K562 (cell line): ENCODE data around the gene TFCP2. TPM values are rescaled to one million over a fixed set of nuclear protein-coding genes. Genes with fewer than 3 reads are reported as not detected.

Experiments
- ATAC-seq: fragments of 200-7000 bp; cut with Tn5 transposase; 3 replicates; pipeline ENCODE4 v1.9.1; 2020; ENCODE audit warnings: moderate library complexity
- BruUV-seq: library from RNA; stranded (reverse); fragments of 400-500 nt; replicated peaks from 2 replicates; lab custom pipeline; 2021; lab: Mats Ljungman, UMichigan
- CTCF ChIA-PET: fragments of 300-600 bp; formaldehyde crosslinking; extraction: SDS; loops from one replicate; lab custom pipeline; 2021; ENCODE audit warnings: low intra/inter-chr PET ratio; lab: Yijun Ruan, JAX
- POLR2A ChIA-PET: fragments of 300-600, 350-650 bp; sonication (Branson Sonifier 250); formaldehyde crosslinking; extraction: SDS; loops from one replicate; lab custom pipeline; 2021; ENCODE audit warnings: antibody characterized with exemption, inconsistent platforms; lab: Yijun Ruan, JAX
- DNase-seq, 4 experiments: peaks; one replicate each; pipeline versions ENCODE4 v3.0.0 to v3.0.0-alpha.2; 2011 to 2018; ENCODE audit warnings: low spot score in 3 of 4, mixed read lengths in 3 of 4; ENCODE audit errors: extremely low read depth in 1 of 4
- FAIRE-seq: peaks from 2 replicates; lab custom pipeline; 2011; peaks lifted over from hg19 to GRCh38; lab: Jason Lieb, UNC
- H2AFZ ChIP-seq: 2 replicates; pipeline ENCODE4 v1.6.0; 2011; ENCODE audit warnings: low read depth, low read length, control low read depth, inconsistent platforms
- H3K27ac ChIP-seq: fragments of 200-600 bp; 3 replicates; pipeline ENCODE4 v1.8.0; 2011; ENCODE audit warnings: low read depth, mild to moderate bottlenecking, control low read depth, inconsistent platforms, low read length, moderate library complexity, mixed read lengths; ENCODE audit errors: extremely low read depth
- H3K27me3 ChIP-seq, 2 experiments: fragments of 300-600 bp in 1 of 2; 2 replicates in 1 of 2; 3 replicates in 1 of 2; pipeline versions ENCODE4 v1.6.0 to v1.8.0; 2011; ENCODE audit warnings: inconsistent platforms in 2 of 2, low read length in 2 of 2, mild to moderate bottlenecking in 1 of 2, mixed read lengths in 1 of 2, moderate library complexity in 1 of 2; ENCODE audit not compliant: control insufficient read depth in 2 of 2, insufficient read depth in 2 of 2
- H3K36me3 ChIP-seq: fragments of 300-600 bp; 3 replicates; pipeline ENCODE4 v1.8.0; 2011; ENCODE audit warnings: mild to moderate bottlenecking, low read length, inconsistent platforms; ENCODE audit not compliant: control insufficient read depth, insufficient read depth
- H3K4me1 ChIP-seq, 2 experiments: fragments of 200-600 bp in 1 of 2; replicated peaks in 1 of 2; 2 replicates in 1 of 2; 3 replicates in 1 of 2; pipeline versions ENCODE4 v1.5.1 to v1.8.0; 2011; ENCODE audit warnings: inconsistent platforms in 2 of 2, low read length in 2 of 2, mild to moderate bottlenecking in 1 of 2, mixed read lengths in 1 of 2, moderate library complexity in 1 of 2; ENCODE audit not compliant: control insufficient read depth in 2 of 2, insufficient read depth in 2 of 2
- H3K4me2 ChIP-seq: 2 replicates; pipeline ENCODE4 v1.6.1; 2011; ENCODE audit warnings: low read length, control low read depth, inconsistent platforms, mixed read lengths; ENCODE audit not compliant: insufficient read depth
- H3K4me3 ChIP-seq: fragments of 200-600 bp; sonication (generic), shearing (Covaris generic); 2 replicates; pipeline ENCODE4 v1.5.1; 2016; ENCODE audit warnings: control low read depth, inconsistent platforms
- H3K79me2 ChIP-seq: fragments of 200-600 bp; 3 replicates; pipeline ENCODE4 v1.8.0; 2011; ENCODE audit warnings: low read length, inconsistent platforms; ENCODE audit not compliant: control insufficient read depth, insufficient read depth
- H3K9ac ChIP-seq, 2 experiments: 2 replicates each; pipeline versions ENCODE4 v1.6.0 to v1.6.1; 2011; ENCODE audit warnings: low read depth in 2 of 2, low read length in 2 of 2, control low read depth in 1 of 2, inconsistent platforms in 1 of 2, mild to moderate bottlenecking in 1 of 2, mixed read lengths in 1 of 2; ENCODE audit not compliant: insufficient read depth in 1 of 2
- H3K9me1 ChIP-seq: one replicate; pipeline ENCODE4 v1.6.0; 2011; ENCODE audit warnings: inconsistent platforms, mild to moderate bottlenecking, low read length, moderate library complexity; ENCODE audit not compliant: control insufficient read depth, insufficient read depth
- H3K9me3 ChIP-seq: replicated peaks from 2 replicates; pipeline ENCODE4 v1.5.1; 2011; ENCODE audit warnings: low read depth, low read length, inconsistent platforms; ENCODE audit not compliant: control insufficient read depth, insufficient read depth
- H4K20me1 ChIP-seq: replicated peaks from 2 replicates; pipeline ENCODE4 v1.6.1; 2011; ENCODE audit warnings: low read length, inconsistent platforms, mixed read lengths; ENCODE audit not compliant: control insufficient read depth, insufficient read depth
- FOSL1 ChIP-seq: fragments of 200-800 bp; sonication (Bioruptor generic); conservative IDR thresholded peaks from 2 replicates; pipeline ENCODE4 v1.6.1; 2016; ENCODE audit warnings: missing genetic modification characterization, missing compliant biosample characterization
- NFIC ChIP-seq: fragments of 450-650 bp; IDR thresholded peaks from 2 replicates; pipeline ENCODE4 v1.6.1; 2017; ENCODE audit warnings: mild to moderate bottlenecking, inconsistent platforms
- WGBS: fragments of 100-300 bp; shearing (Covaris generic); methylation state at CpG from one replicate; pipeline ENCODE4 v1.1.6; 2016; ENCODE audit warnings: low coverage, mixed read lengths; ENCODE audit not compliant: insufficient coverage; ENCODE audit errors: missing lambda C conversion rate; 5-methylcytosine and 5-hydroxymethylcytosine counted together
- in situ Hi-C: fragments of 300-500 bp; cut with MboI; formaldehyde crosslinking; loops from 4 replicates; pipeline ENCODE4 v1.15.0; 2018; ENCODE audit warnings: inconsistent platforms, mixed read lengths
- intact Hi-C: fragments of 100-400 bp; cut with micrococcal nuclease; formaldehyde crosslinking; loops from 2 replicates; pipeline ENCODE4 v1.14.2; 2022
- polyA plus RNA-seq, 8 experiments: library from polyadenylated mRNA; depleted of rRNA in 4 of 8; stranded (reverse) in 5 of 8; unstranded in 3 of 8; fragments of >200 nt; fragmentation: Nextera tagmentation in 2 of 8; fragmentation: Illumina TruSeq in 1 of 8; extraction: Ambion mirVana in 2 of 8; extraction: Trizol in 1 of 8; gene quantifications; 2 replicates each; pipeline versions ENCODE4 v1.2.1 to v1.2.3, GENCODE V29; 2011 to 2014; ENCODE audit warnings: inconsistent platforms in 1 of 8, missing spikeins in 1 of 8
- total RNA-seq, 7 experiments: library from RNA; depleted of rRNA in 6 of 7; stranded (reverse); fragments of >200 nt in 6 of 7; fragmentation: Illumina TruSeq in 2 of 7; extraction: Trizol in 2 of 7; gene quantifications; 2 replicates each; pipeline versions ENCODE4 v1.2.1 to v1.2.3, GENCODE V29; 2011 to 2021; ENCODE audit warnings: low replicate concordance in 1 of 7
- TF ChIP-seq, protein P1 (sequence below): sonication (generic); formaldehyde crosslinking; IDR thresholded peaks from 2 replicates; pipeline ENCODE4 v1.8.1; 2023; ENCODE audit warnings: mild to moderate bottlenecking, missing genetic modification reagents

The TFCP2 gene
- total and polyA plus RNA-seq, 9 of the 15 experiments (the other 6 are each of a cell fraction or from before 2014, with no cell fraction given), result 8.0 to 38.9 (median 19.3) TPM

DNA sequence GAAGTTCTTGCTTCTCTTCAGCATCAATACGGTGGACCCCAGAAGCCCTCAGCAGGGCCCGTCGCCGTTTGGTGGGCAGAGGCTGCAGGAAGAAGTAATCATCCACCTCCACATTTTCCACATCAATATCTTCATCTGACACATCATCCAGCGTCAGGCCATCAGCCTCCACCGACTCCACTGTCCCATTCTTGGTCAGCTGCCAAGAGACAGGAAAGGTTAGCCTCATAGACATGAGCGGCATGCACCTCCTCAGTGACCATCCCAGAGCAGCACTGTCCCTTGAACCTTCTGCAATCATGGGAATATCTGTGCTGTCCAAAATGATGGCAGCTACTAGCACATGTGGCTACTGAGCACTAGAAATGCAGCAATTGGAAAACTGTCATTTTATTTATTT, 105.2 kb downstream of the TFCP2 start:
- DNase-seq (peak in 1 of 4 experiments; percentile 59), ATAC-seq (peak; percentile 41; the same call in 2 of the 3 replicates), FAIRE-seq (peak; percentile 62)
- H3K27me3 ChIP-seq, result no peaks in the 10 kb centered on the region
- H3K4me1 ChIP-seq, result peaks cover 7 to 14% of the 10 kb centered on the region in 2 experiments; a peak in 3 of 5 replicates
- in situ Hi-C loops (no loop called here), intact Hi-C loops (no loop called here)
- H3K36me3 ChIP-seq, result peaks cover 57% of the 10 kb centered on the region
- H3K79me2 ChIP-seq, result no peaks in the 10 kb centered on the region
- H3K4me3 ChIP-seq, result no peak overlapping the region
- POLR2A ChIA-PET, result interaction anchor here (0.6 to 4.1 kb wide), 3 partner anchors 15 to 282 kb away, joined by 3 to 25 read pairs (median 3); partner anchors contain the start of genes CSRNP2 and LETMD1
- TF ChIP-seq, protein P1, sequence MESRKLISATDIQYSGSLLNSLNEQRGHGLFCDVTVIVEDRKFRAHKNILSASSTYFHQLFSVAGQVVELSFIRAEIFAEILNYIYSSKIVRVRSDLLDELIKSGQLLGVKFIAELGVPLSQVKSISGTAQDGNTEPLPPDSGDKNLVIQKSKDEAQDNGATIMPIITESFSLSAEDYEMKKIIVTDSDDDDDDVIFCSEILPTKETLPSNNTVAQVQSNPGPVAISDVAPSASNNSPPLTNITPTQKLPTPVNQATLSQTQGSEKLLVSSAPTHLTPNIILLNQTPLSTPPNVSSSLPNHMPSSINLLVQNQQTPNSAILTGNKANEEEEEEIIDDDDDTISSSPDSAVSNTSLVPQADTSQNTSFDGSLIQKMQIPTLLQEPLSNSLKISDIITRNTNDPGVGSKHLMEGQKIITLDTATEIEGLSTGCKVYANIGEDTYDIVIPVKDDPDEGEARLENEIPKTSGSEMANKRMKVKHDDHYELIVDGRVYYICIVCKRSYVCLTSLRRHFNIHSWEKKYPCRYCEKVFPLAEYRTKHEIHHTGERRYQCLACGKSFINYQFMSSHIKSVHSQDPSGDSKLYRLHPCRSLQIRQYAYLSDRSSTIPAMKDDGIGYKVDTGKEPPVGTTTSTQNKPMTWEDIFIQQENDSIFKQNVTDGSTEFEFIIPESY (CRISPR knock-in tag), result 0 out of 2 replicates have a peak, but pooled peaks have one; percentile 12
- TF ChIP-seq NFIC (peak; percentile 83), FOSL1 (tag) (no peak)
- CTCF ChIA-PET, result no interaction called here
- WGBS, result 41% methylated on average over 7 of the region's 7 CpGs
- no peaks in the 10 kb centered on the region for H3K9me1 ChIP-seq
- no peak overlapping the region for H2AFZ ChIP-seq
- no TSS peak for BruUV-seq
- H4K20me1 ChIP-seq, result no peaks in the 10 kb centered on the region; the same call in 1 of the 2 replicates
- no peak overlapping the region for H3K4me2 ChIP-seq
- H3K9ac ChIP-seq, result peak overlapping the region in 1 of 2 experiments; percentile 65; a peak in 2 of 4 replicates
- no peaks in the 10 kb centered on the region for H3K9me3 ChIP-seq
- no peak overlapping the region for H3K27ac ChIP-seq
